Measurements from ENCODE around the gene SLC9B2. TPM values are rescaled to one million over a fixed set of nuclear protein-coding genes. Genes with fewer than 3 reads are reported as not detected.

The SLC9B2 gene
- total RNA-seq (2014; rRNA removed; shearing (Covaris generic)) (3.2 and 13.0 TPM in 2 replicates), polyA plus RNA-seq (2016; fragmentation: Nextera tagmentation; extraction: Ambion mirVana) (4.4 TPM in 2 replicates)
- long read RNA-seq, partial matches to known transcripts = 1 of 4 reads
- long read RNA-seq, other reads (novel, unspliced or antisense) = 1 of 4 reads

- Mint-ChIP-seq H3K27me3 (ENCODE audit: insufficient read depth, low read depth, poor library complexity) (peaks cover 13% of the 10 kb centered on the region), H3K9me3 (no peaks in the 10 kb centered on the region), H3K4me1 (peaks cover 9% of the 10 kb centered on the region; the same call in 2 of the 3 replicates), H3K4me3 (peak within 1 kb of the TSS; percentile 73), H3K27ac (peak within 1 kb of the TSS; percentile 77; the same call in 1 of the 2 replicates), H3K36me3 (ENCODE audit: low read depth) (peaks cover 2% of the 10 kb centered on the region; the same call in 2 of the 3 replicates)
- Histone ChIP-seq H3K9me2 (ENCODE audit: insufficient read depth) (no peaks in the 10 kb centered on the region), H3K4me2 (peak within 1 kb of the TSS; percentile 78), H4K20me1 (replicated peaks; ENCODE audit: insufficient read depth) (no peaks in the 10 kb centered on the region), H3F3A (replicated peaks; ENCODE audit: low read depth) (no peaks in the 10 kb centered on the region), H2AFZ (peak within 1 kb of the TSS; percentile 96), H3K79me2 (replicated peaks; ENCODE audit: insufficient read depth) (no peaks in the 10 kb centered on the region), H3K36me3 (ENCODE audit: insufficient read depth) (no peaks in the 10 kb centered on the region), H3K4me3 (peak within 1 kb of the TSS; percentile 59), H3K27ac (ENCODE audit: low read depth) (no peak within 1 kb of the TSS), H3K27me3 (ENCODE audit: insufficient read depth) (peaks cover 39% of the 10 kb centered on the region), H3K4me1 (ENCODE audit: insufficient read depth) (peaks cover 4% of the 10 kb centered on the region; the same call in 1 of the 2 replicates)
- no peak for TF ChIP-seq NANOG (IDR thresholded peaks at IDR 0.05; ENCODE audit: borderline replicate concordance)
- no peak for TF ChIP-seq CREB1 (CRISPR knock-in tag; IDR thresholded peaks at IDR 0.05; ENCODE audit: low read depth)
- TF ChIP-seq JUNB (IDR thresholded peaks at IDR 0.05; ENCODE audit: unreplicated experiment) = no peak
- TF ChIP-seq ETS1 (IDR thresholded peaks at IDR 0.05) = no peak
- TF ChIP-seq EZH2phosphoT487 (IDR thresholded peaks at IDR 0.05; ENCODE audit: unreplicated experiment) = no peak
- peak; percentile 83 for DNase-seq (ENCODE audit: low spot score)
- no peak; the same call in 2 of the 3 replicates for ATAC-seq
These were observed at the start of gene SLC9B2 for GRCh38 chr4:103076747-103077347. SLC9B2 (minus strand) TSS chr4:103076761; CDS start chr4:103067550, 9,211 bp downstream.

- Histone ChIP-seq H3K27me3 (ENCODE audit: insufficient read depth) (no peaks in the 10 kb centered on the region), H3K9me2 (ENCODE audit: insufficient read depth) (no peaks in the 10 kb centered on the region), H3K27ac (ENCODE audit: low read depth) (no peak overlapping the region; the same call in 1 of the 2 replicates), H3F3A (replicated peaks; ENCODE audit: low read depth) (no peaks in the 10 kb centered on the region), H3K4me1 (ENCODE audit: insufficient read depth) (no peaks in the 10 kb centered on the region), H2AFZ (no peak overlapping the region), H3K4me2 (no peak overlapping the region), H3K4me3 (no peak overlapping the region), H4K20me1 (replicated peaks; ENCODE audit: insufficient read depth) (no peaks in the 10 kb centered on the region), H3K79me2 (replicated peaks; ENCODE audit: insufficient read depth) (no peaks in the 10 kb centered on the region), H3K36me3 (ENCODE audit: insufficient read depth) (peaks cover 37% of the 10 kb centered on the region; the same call in 1 of the 2 replicates)
- Mint-ChIP-seq H3K4me1 (no peaks in the 10 kb centered on the region), H3K27ac (peak overlapping the region; percentile 17; the same call in 1 of the 2 replicates), H3K9me3 (no peaks in the 10 kb centered on the region), H3K36me3 (ENCODE audit: low read depth) (peaks cover 50% of the 10 kb centered on the region), H3K4me3 (no peak overlapping the region), H3K27me3 (ENCODE audit: insufficient read depth, low read depth, poor library complexity) (peaks cover 2% of the 10 kb centered on the region)
- DNase-seq (ENCODE audit: low spot score) = no peak
- no peak for TF ChIP-seq STAT1 (IDR thresholded peaks at IDR 0.05; ENCODE audit: unreplicated experiment)
- TF ChIP-seq REST (IDR thresholded peaks at IDR 0.05; ENCODE audit: unreplicated experiment) = no peak
- no peak for TF ChIP-seq POLR2AphosphoS5 (IDR thresholded peaks at IDR 0.05; ENCODE audit: low read depth)
- TF ChIP-seq ETS1 (IDR thresholded peaks at IDR 0.05) = no peak
- no peak for TF ChIP-seq CREB1 (CRISPR knock-in tag; IDR thresholded peaks at IDR 0.05; ENCODE audit: low read depth)
- TF ChIP-seq CTCF (conservative IDR thresholded peaks at IDR 0.05; ENCODE audit: low read depth in 2 of 2) = no peak
- ATAC-seq = no peak
These were observed 49.6 kb upstream of the SLC9B2 start for GRCh38 chr4:103126126-103126525.
